ENCODE results near the gene INPP4B.

The INPP4B gene

GRCh38 chr4:142598132-142598531 is 248.0 kb downstream of the INPP4B start:
- Histone ChIP-seq H3K36me3 (ENCODE audit: insufficient read depth, low read length) (no peaks in the 10 kb centered on the region), H3K9me3 (ENCODE audit: low read length) (no peaks in the 10 kb centered on the region), H3K4me1 (ENCODE audit: insufficient read depth, low read length) (no peaks in the 10 kb centered on the region), H3K27me3 (ENCODE audit: control insufficient read depth in 1 of 2, insufficient read depth in 2 of 2, low read length in 2 of 2) (no peaks in the 10 kb centered on the region), H3K27ac (ENCODE audit: low read depth, low read length) (no peak overlapping the region), H3K9ac (ENCODE audit: low read length) (no peak overlapping the region), H3K4me3 (ENCODE audit: low read depth in 1 of 2, low read length in 2 of 2) (no peak overlapping the region)

- Histone ChIP-seq H3K36me3 (ENCODE audit: insufficient read depth, low read length) (no peaks in the 10 kb centered on the region), H3K4me3 (ENCODE audit: low read depth in 1 of 2, low read length in 2 of 2) (no peak overlapping the region), H3K27me3 (ENCODE audit: control insufficient read depth in 1 of 2, insufficient read depth in 2 of 2, low read length in 2 of 2) (no peaks in the 10 kb centered on the region), H3K4me1 (ENCODE audit: insufficient read depth, low read length) (no peaks in the 10 kb centered on the region), H3K27ac (ENCODE audit: low read depth, low read length) (no peak overlapping the region), H3K9ac (ENCODE audit: low read length) (no peak overlapping the region), H3K9me3 (ENCODE audit: low read length) (no peaks in the 10 kb centered on the region)
Measured at GRCh38 chr4:142596595-142596994, 249.5 kb downstream of the INPP4B start.

GRCh38 chr4:142596121-142596520 is 250.0 kb downstream of the INPP4B start:
- Histone ChIP-seq H3K9ac (ENCODE audit: low read length) (no peak overlapping the region), H3K4me1 (ENCODE audit: insufficient read depth, low read length) (no peaks in the 10 kb centered on the region), H3K36me3 (ENCODE audit: insufficient read depth, low read length) (no peaks in the 10 kb centered on the region), H3K27ac (ENCODE audit: low read depth, low read length) (no peak overlapping the region), H3K4me3 (ENCODE audit: low read depth in 1 of 2, low read length in 2 of 2) (no peak overlapping the region), H3K9me3 (ENCODE audit: low read length) (no peaks in the 10 kb centered on the region), H3K27me3 (ENCODE audit: control insufficient read depth in 1 of 2, insufficient read depth in 2 of 2, low read length in 2 of 2) (no peaks in the 10 kb centered on the region)

- H3K27ac ChIP-seq (ENCODE audit: low read depth, low read length): no peak overlapping the region
- no peak overlapping the region for H3K4me3 ChIP-seq (ENCODE audit: low read depth in 1 of 2, low read length in 2 of 2)
- no peak overlapping the region for H3K9ac ChIP-seq (ENCODE audit: low read length)
- no peaks in the 10 kb centered on the region for H3K36me3 ChIP-seq (ENCODE audit: insufficient read depth, low read length)
- no peaks in the 10 kb centered on the region for H3K4me1 ChIP-seq (ENCODE audit: insufficient read depth, low read length)
- no peaks in the 10 kb centered on the region for H3K27me3 ChIP-seq (ENCODE audit: control insufficient read depth in 1 of 2, insufficient read depth in 2 of 2, low read length in 2 of 2)
- no peaks in the 10 kb centered on the region for H3K9me3 ChIP-seq (ENCODE audit: low read length)
Measured at GRCh38 chr4:142595222-142595871, 250.8 kb downstream of the INPP4B start.

- no peak overlapping the region for H3K9ac ChIP-seq (ENCODE audit: low read length)
- H3K27ac ChIP-seq (ENCODE audit: low read depth, low read length): no peak overlapping the region
- H3K27me3 ChIP-seq (ENCODE audit: control insufficient read depth in 1 of 2, insufficient read depth in 2 of 2, low read length in 2 of 2): no peaks in the 10 kb centered on the region
- no peak overlapping the region for H3K4me3 ChIP-seq (ENCODE audit: low read depth in 1 of 2, low read length in 2 of 2)
- H3K9me3 ChIP-seq (ENCODE audit: low read length): no peaks in the 10 kb centered on the region
- H3K4me1 ChIP-seq (ENCODE audit: insufficient read depth, low read length): no peaks in the 10 kb centered on the region
- H3K36me3 ChIP-seq (ENCODE audit: insufficient read depth, low read length): no peaks in the 10 kb centered on the region
Measured at GRCh38 chr4:142585411-142585810, 260.7 kb downstream of the INPP4B start.

GRCh38 chr4:142583708-142584107 is 262.4 kb downstream of the INPP4B start:
- Histone ChIP-seq H3K4me1 (ENCODE audit: insufficient read depth, low read length) (no peaks in the 10 kb centered on the region), H3K4me3 (ENCODE audit: low read depth in 1 of 2, low read length in 2 of 2) (no peak overlapping the region), H3K9ac (ENCODE audit: low read length) (no peak overlapping the region), H3K9me3 (ENCODE audit: low read length) (no peaks in the 10 kb centered on the region), H3K36me3 (ENCODE audit: insufficient read depth, low read length) (no peaks in the 10 kb centered on the region), H3K27me3 (ENCODE audit: control insufficient read depth in 1 of 2, insufficient read depth in 2 of 2, low read length in 2 of 2) (no peaks in the 10 kb centered on the region), H3K27ac (ENCODE audit: low read depth, low read length) (no peak overlapping the region)

- Histone ChIP-seq H3K27ac (ENCODE audit: low read depth, low read length) (no peak overlapping the region), H3K27me3 (ENCODE audit: control insufficient read depth in 1 of 2, insufficient read depth in 2 of 2, low read length in 2 of 2) (no peaks in the 10 kb centered on the region), H3K4me3 (ENCODE audit: low read depth in 1 of 2, low read length in 2 of 2) (no peak overlapping the region), H3K36me3 (ENCODE audit: insufficient read depth, low read length) (no peaks in the 10 kb centered on the region), H3K9ac (ENCODE audit: low read length) (no peak overlapping the region), H3K4me1 (ENCODE audit: insufficient read depth, low read length) (no peaks in the 10 kb centered on the region), H3K9me3 (ENCODE audit: low read length) (no peaks in the 10 kb centered on the region)
Measured at GRCh38 chr4:142582340-142582739, 263.8 kb downstream of the INPP4B start.

- H3K27ac ChIP-seq (ENCODE audit: low read depth, low read length): no peak overlapping the region
- H3K9me3 ChIP-seq (ENCODE audit: low read length): no peaks in the 10 kb centered on the region
- no peaks in the 10 kb centered on the region for H3K4me1 ChIP-seq (ENCODE audit: insufficient read depth, low read length)
- H3K9ac ChIP-seq (ENCODE audit: low read length): no peak overlapping the region
- H3K36me3 ChIP-seq (ENCODE audit: insufficient read depth, low read length): no peaks in the 10 kb centered on the region
- no peaks in the 10 kb centered on the region for H3K27me3 ChIP-seq (ENCODE audit: control insufficient read depth in 1 of 2, insufficient read depth in 2 of 2, low read length in 2 of 2)
- no peak overlapping the region for H3K4me3 ChIP-seq (ENCODE audit: low read depth in 1 of 2, low read length in 2 of 2)
Measured at GRCh38 chr4:142581881-142582280, 264.2 kb downstream of the INPP4B start.

GRCh38 chr4:142579443-142579842 is 266.7 kb downstream of the INPP4B start:
- H3K4me3 ChIP-seq (ENCODE audit: low read depth in 1 of 2, low read length in 2 of 2): no peak overlapping the region
- no peaks in the 10 kb centered on the region for H3K9me3 ChIP-seq (ENCODE audit: low read length)
- H3K9ac ChIP-seq (ENCODE audit: low read length): no peak overlapping the region
- H3K27ac ChIP-seq (ENCODE audit: low read depth, low read length): no peak overlapping the region
- no peaks in the 10 kb centered on the region for H3K36me3 ChIP-seq (ENCODE audit: insufficient read depth, low read length)
- H3K4me1 ChIP-seq (ENCODE audit: insufficient read depth, low read length): no peaks in the 10 kb centered on the region
- no peaks in the 10 kb centered on the region for H3K27me3 ChIP-seq (ENCODE audit: control insufficient read depth in 1 of 2, insufficient read depth in 2 of 2, low read length in 2 of 2)

GRCh38 chr4:142574306-142574705 is 271.8 kb downstream of the INPP4B start:
- Histone ChIP-seq H3K27me3 (ENCODE audit: control insufficient read depth in 1 of 2, insufficient read depth in 2 of 2, low read length in 2 of 2) (no peaks in the 10 kb centered on the region), H3K4me1 (ENCODE audit: insufficient read depth, low read length) (no peaks in the 10 kb centered on the region), H3K27ac (ENCODE audit: low read depth, low read length) (no peak overlapping the region), H3K36me3 (ENCODE audit: insufficient read depth, low read length) (no peaks in the 10 kb centered on the region), H3K4me3 (ENCODE audit: low read depth in 1 of 2, low read length in 2 of 2) (no peak overlapping the region), H3K9me3 (ENCODE audit: low read length) (no peaks in the 10 kb centered on the region), H3K9ac (ENCODE audit: low read length) (no peak overlapping the region)

- no peak overlapping the region for H3K4me3 ChIP-seq (ENCODE audit: low read depth in 1 of 2, low read length in 2 of 2)
- H3K27me3 ChIP-seq (ENCODE audit: control insufficient read depth in 1 of 2, insufficient read depth in 2 of 2, low read length in 2 of 2): no peaks in the 10 kb centered on the region
- H3K4me1 ChIP-seq (ENCODE audit: insufficient read depth, low read length): no peaks in the 10 kb centered on the region
- H3K36me3 ChIP-seq (ENCODE audit: insufficient read depth, low read length): no peaks in the 10 kb centered on the region
- no peaks in the 10 kb centered on the region for H3K9me3 ChIP-seq (ENCODE audit: low read length)
- H3K9ac ChIP-seq (ENCODE audit: low read length): no peak overlapping the region
- no peak overlapping the region for H3K27ac ChIP-seq (ENCODE audit: low read depth, low read length)
Measured at GRCh38 chr4:142572071-142572470, 274.0 kb downstream of the INPP4B start.

- Histone ChIP-seq H3K27me3 (ENCODE audit: control insufficient read depth in 1 of 2, insufficient read depth in 2 of 2, low read length in 2 of 2) (no peaks in the 10 kb centered on the region), H3K9ac (ENCODE audit: low read length) (no peak overlapping the region), H3K9me3 (ENCODE audit: low read length) (no peaks in the 10 kb centered on the region), H3K4me1 (ENCODE audit: insufficient read depth, low read length) (no peaks in the 10 kb centered on the region), H3K4me3 (ENCODE audit: low read depth in 1 of 2, low read length in 2 of 2) (no peak overlapping the region), H3K36me3 (ENCODE audit: insufficient read depth, low read length) (no peaks in the 10 kb centered on the region), H3K27ac (ENCODE audit: low read depth, low read length) (no peak overlapping the region)
Measured at GRCh38 chr4:142567620-142568451, 278.3 kb downstream of the INPP4B start.
